ENCODE data around the gene AGPAT3. TPM values are rescaled to one million over a fixed set of nuclear protein-coding genes. Genes with fewer than 3 reads are reported as not detected.

AGPAT3 gene
- total RNA-seq, 1 donor from 2014 or later: 65.9 TPM

DNA sequence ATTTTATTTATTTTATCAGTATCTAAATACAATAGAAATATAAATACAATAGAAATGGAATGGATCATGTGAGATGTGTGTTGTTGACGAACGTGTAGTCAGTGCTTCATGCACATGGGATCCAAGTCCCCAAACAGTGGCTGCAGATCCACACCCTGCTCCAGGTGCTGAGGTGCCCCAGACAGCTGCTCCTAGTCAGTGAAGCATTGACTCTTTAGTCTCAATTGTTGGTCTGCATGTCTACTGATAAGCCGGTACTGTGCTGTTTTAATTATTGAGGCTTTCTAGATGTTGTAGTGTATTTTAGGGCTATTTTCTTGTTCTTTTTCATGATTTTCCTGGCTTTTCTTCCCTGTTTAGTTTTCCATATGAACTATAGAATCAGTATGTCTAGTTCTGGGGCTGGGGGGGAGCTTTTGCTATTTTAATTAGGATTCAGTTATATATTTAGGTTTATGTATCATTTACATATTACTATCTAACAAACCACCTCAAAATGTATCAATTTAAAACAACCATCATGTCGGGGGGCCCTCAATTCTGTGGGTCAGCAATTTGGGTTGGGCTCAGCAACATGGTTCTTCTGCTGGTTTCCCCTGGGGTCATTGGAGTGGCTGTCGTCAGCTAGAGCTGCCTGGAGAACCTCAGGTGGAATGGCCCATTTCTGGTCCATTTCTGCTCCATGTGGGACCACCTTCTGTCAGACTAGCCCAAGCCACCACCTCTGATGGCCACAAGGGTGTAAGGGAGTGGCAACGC lies 83.9 kb downstream of the AGPAT3 start:
- no peak overlapping the region for H3K27ac ChIP-seq
- DNase-seq (ENCODE audit: low spot score in 2 of 2): no peak
- no peaks in the 10 kb centered on the region for H3K4me1 ChIP-seq
- no peaks in the 10 kb centered on the region for H3K27me3 ChIP-seq
- intact Hi-C loops (cut with DNase I): no loop called here
- peaks cover 0 to 17% of the 10 kb centered on the region in 2 donors for H3K36me3 ChIP-seq
- TF ChIP-seq CTCF (IDR thresholded peaks at IDR 0.05): no peak
- no peak overlapping the region for H3K4me3 ChIP-seq
- peaks cover 3 to 11% of the 10 kb centered on the region in 2 donors for H3K9me3 ChIP-seq

DNA sequence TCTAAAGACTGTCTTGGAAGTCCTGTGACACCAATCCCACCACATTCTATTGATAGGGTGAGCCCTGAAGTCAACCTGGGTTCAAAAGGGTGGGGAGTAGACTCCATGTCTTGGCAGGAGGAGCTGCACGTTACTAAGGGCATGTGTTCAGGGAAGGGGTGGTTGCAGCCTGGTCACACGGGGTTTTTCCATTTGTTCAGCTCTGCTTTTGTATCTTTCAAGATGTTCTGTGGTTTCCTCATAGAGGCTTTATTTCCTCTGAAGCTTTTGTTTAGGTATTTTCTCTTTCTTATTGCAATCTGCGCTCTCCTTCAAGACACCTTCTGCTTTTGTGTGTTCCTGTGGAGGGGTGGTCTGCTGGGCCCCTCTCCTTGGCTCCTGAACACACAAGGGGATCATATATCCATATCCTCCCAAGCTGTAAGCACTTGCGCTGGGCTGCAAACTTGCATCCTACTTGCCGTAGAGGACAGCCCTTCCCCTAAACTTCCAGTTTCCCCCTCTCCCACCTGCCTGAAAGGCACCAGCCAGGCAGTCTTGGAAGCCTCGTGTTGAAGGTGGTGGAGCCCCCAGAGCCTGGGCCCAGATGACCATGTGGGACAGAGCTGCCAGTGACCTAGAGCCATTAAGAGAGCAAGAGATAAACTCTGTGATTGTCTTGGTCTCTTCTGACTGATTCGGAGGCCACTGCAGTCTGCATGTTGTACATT lies 84.6 kb downstream of the AGPAT3 start:
- TF ChIP-seq CTCF (IDR thresholded peaks at IDR 0.05): no peak
- peaks cover 0 to 17% of the 10 kb centered on the region in 2 donors for H3K36me3 ChIP-seq
- intact Hi-C loops (cut with DNase I): no loop called here
- H3K27me3 ChIP-seq: no peaks in the 10 kb centered on the region
- no peaks in the 10 kb centered on the region for H3K4me1 ChIP-seq
- no peak overlapping the region for H3K4me3 ChIP-seq
- H3K27ac ChIP-seq: no peak overlapping the region
- peaks cover 3 to 11% of the 10 kb centered on the region in 2 donors for H3K9me3 ChIP-seq
- DNase-seq (ENCODE audit: low spot score in 2 of 2): no peak

DNA sequence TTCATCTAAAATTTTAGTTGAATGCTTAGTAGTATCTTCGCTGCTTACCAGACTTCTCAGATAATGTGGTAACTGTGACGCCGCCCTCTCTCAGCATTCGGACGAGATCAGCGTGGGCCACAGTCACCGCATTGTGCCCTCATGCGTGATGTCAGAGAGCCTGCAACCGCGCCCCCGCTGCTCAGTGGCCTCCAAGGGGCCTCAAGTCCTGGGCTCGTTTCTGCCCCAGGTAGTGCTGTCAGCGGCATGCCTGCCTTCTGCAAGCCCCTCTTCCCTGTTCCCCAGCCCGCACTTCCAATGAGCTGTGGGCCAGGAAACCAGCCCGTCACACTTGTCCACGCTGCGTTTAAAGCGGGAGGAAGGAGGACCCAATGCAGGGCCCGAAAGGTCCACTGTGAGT lies 85.5 kb downstream of the AGPAT3 start:
- intact Hi-C loops (cut with DNase I): no loop called here
- Histone ChIP-seq H3K27ac (no peak overlapping the region), H3K4me1 (no peaks in the 10 kb centered on the region), H3K36me3 (peaks cover 0 to 17% of the 10 kb centered on the region in 2 donors), H3K27me3 (no peaks in the 10 kb centered on the region), H3K4me3 (no peak overlapping the region), H3K9me3 (peaks cover 3 to 11% of the 10 kb centered on the region in 2 donors)
- no peak for TF ChIP-seq CTCF (IDR thresholded peaks at IDR 0.05)
- no peak for DNase-seq (ENCODE audit: low spot score in 2 of 2)

DNA sequence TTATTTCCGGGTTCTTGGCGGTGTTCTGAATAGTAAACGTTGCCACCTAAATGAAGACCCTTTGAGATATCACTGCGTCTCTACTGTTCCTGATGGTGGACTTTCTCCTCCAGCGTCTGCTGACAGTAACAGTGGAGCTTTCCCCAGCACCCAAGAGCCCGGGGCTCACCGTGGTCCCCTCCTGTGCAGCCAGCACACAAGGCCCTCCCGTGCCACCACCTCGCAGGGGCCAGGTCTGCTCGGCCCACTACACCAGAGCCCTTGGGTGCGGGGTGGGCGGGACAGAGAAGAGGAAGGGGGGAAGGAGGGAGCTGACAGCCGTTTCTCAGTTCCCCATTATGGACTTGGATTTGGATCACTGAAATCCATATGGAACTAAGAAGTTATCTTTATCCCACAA lies 85.9 kb downstream of the AGPAT3 start:
- no peak overlapping the region for H3K27ac ChIP-seq
- H3K36me3 ChIP-seq: peaks cover 0 to 17% of the 10 kb centered on the region in 2 donors
- H3K9me3 ChIP-seq: peaks cover 3 to 11% of the 10 kb centered on the region in 2 donors
- no peak for DNase-seq (ENCODE audit: low spot score in 2 of 2)
- no peak overlapping the region for H3K4me3 ChIP-seq
- H3K27me3 ChIP-seq: no peaks in the 10 kb centered on the region
- H3K4me1 ChIP-seq: no peaks in the 10 kb centered on the region
- TF ChIP-seq CTCF (IDR thresholded peaks at IDR 0.05): no peak
- intact Hi-C loops (cut with DNase I): no loop called here

DNA sequence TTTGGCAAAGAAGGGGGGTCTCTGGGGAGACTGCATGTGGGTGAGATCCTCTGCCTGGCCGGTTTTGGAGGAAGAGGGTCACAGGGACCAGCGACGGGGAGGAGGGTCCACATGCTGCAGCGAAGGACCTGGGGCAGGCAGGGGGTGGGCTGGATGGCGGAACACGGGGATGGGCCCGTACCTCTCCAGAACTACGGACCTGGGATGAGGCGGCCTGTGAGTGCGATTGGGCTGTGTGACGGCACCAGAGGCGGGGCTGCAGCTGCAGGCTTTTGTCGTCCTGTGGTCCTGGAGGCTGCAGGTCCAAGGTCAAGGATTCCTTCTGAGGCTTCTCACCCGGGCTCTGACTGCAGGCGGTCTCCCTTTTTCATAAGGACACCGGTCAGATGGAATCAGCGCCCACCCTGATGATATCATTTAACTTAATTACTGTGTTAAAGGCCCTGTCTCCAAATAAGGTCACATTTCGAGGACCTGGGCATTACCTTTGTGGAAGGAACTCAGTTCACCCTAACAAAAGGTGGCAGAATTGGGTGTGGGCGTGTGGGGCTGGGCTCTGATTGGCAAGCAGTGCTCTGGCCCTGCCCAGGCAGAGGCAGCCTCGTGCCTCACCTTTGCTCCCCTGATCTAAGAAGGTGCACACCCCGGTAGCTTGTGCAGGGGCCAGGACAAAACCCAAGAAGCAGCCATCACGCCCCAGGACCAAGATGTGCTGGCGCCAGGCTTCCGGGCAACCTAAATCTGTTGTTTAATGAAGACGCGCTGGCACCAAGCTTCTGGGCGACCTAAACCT lies 87.1 kb downstream of the AGPAT3 start:
- no peaks in the 10 kb centered on the region for H3K4me1 ChIP-seq
- no peak overlapping the region for H3K4me3 ChIP-seq
- no peak for TF ChIP-seq CTCF (IDR thresholded peaks at IDR 0.05)
- intact Hi-C loops (cut with DNase I): no loop called here
- H3K9me3 ChIP-seq: peaks cover 3 to 11% of the 10 kb centered on the region in 2 donors
- peaks cover 0 to 17% of the 10 kb centered on the region in 2 donors for H3K36me3 ChIP-seq
- DNase-seq (ENCODE audit: low spot score in 2 of 2): no peak
- H3K27me3 ChIP-seq: no peaks in the 10 kb centered on the region
- H3K27ac ChIP-seq: no peak overlapping the region

Data from ascending aorta (tissue), 2 donors.